Stimulated activated naive CD8-positive, alpha-beta T cell treated with anti-CD3 and anti-CD28 coated beads, Interleukin-15, amount 100 ng/mL, for 72 hours (primary cell): ENCODE data around the gene GPR108.
"Not testable (repeated sequence)": the region's sequence is repeated elsewhere in the genome, so short reads cannot be mapped to it uniquely, and the experiment has no call there.

Experiments
- ATAC-seq: fragments of 150-1000 bp; cut with Tn5 transposase; 2 replicates; pipeline ENCODE4 v1.10.0; 2021; ENCODE audit warnings: mild to moderate bottlenecking, moderate library complexity
- DNase-seq, 2 donors: peaks; one replicate each; pipeline ENCODE4 v3.0.0; 2021 to 2022
- H3K27ac Mint-ChIP-seq, 2 donors: one replicate each; pipeline ENCODE4 v1.8.0; 2022; ENCODE audit warnings: mild to moderate bottlenecking in 2 of 2, mixed read lengths in 2 of 2, moderate library complexity in 2 of 2
- H3K27me3 Mint-ChIP-seq: one replicate; pipeline ENCODE4 v1.8.0; 2022; ENCODE audit warnings: mixed read lengths
- H3K4me1 Mint-ChIP-seq: one replicate; pipeline ENCODE4 v1.8.0; 2022; ENCODE audit warnings: mild to moderate bottlenecking, mixed read lengths
- H3K4me3 Mint-ChIP-seq, 2 donors: one replicate each; pipeline ENCODE4 v1.8.0; 2022; ENCODE audit warnings: mild to moderate bottlenecking in 2 of 2, mixed read lengths in 2 of 2, moderate library complexity in 1 of 2
- H3K9me3 Mint-ChIP-seq, 2 donors: one replicate each; pipeline ENCODE4 v1.8.0; 2022; ENCODE audit warnings: mixed read lengths in 2 of 2

GPR108 gene

DNA sequence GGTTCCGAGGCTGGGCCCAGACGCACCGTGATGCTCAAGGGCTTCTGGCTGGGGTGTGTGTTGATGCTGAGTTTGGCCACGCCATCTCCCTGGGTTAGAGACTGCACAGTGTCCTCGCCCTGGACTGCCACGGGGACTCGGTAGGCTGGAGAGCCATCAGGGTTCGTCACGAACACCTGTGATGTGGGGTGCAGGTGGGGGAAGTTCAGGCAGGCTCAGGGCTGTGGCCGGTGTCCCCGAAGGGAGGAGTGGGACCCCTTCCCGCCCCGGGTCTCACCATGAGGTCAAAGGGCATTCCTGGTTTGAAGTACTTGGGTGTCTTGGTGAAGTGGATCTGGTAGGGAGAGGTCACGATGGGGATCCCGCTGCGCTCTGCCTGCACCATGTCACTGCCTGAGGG lies 25.1 kb downstream of the GPR108 start:
- no peak overlapping the region for H3K4me3 Mint-ChIP-seq
- ATAC-seq = no peak
- H3K27ac Mint-ChIP-seq = no peak overlapping the region
- peaks cover 44% of the 10 kb centered on the region for H3K27me3 Mint-ChIP-seq
- H3K4me1 Mint-ChIP-seq = peaks cover 16% of the 10 kb centered on the region
- DNase-seq = no peak
- H3K9me3 Mint-ChIP-seq = peaks cover under 1 to 3% of the 10 kb centered on the region in 2 donors

DNA sequence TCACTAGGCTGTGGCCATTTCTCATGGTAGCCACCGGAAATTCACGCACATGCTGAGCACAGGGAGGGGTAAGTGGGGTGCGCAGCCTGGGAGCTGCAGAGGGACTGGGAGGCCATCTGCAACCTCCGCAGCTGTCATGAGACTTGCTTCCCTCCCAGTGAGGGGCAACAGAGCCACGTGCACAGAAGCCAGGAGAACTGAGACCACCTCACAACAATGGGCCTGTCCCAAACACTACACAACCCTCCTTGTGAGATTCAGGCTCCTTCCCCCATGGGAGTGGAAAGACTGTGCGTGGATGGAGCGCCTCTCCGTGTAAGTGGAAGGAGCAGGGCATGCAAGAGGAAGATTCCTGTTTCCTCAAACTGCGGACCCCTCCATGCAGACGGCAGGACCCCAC lies 25.8 kb downstream of the GPR108 start:
- H3K27me3 Mint-ChIP-seq = peaks cover 44% of the 10 kb centered on the region
- no peaks in the 10 kb centered on the region for H3K9me3 Mint-ChIP-seq
- no peak overlapping the region for H3K4me3 Mint-ChIP-seq

DNA sequence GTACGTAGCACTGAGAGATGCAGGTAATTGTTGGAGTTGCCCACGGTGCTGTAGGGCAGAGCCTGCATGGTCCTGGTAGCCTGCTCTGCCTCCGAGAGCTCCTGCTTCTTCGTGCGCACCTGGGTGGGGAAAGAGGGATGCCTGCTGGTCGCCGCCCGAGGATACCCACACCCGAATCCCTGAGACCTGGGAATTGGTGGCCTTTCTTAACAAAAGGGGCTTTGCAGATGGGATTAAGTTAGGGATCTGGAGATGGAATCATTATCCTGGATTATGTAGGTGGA lies 26.4 kb downstream of the GPR108 start:
- peaks cover 14% of the 10 kb centered on the region for H3K4me1 Mint-ChIP-seq
- no peak overlapping the region for H3K4me3 Mint-ChIP-seq
- no peaks in the 10 kb centered on the region for H3K9me3 Mint-ChIP-seq
- ATAC-seq (no peak), DNase-seq (no peak)
- peaks cover 44% of the 10 kb centered on the region for H3K27me3 Mint-ChIP-seq
- H3K27ac Mint-ChIP-seq = no peak overlapping the region

More for the DNA sequence above, 25.8 kb downstream of the GPR108 start:
- no peak for ATAC-seq
- Mint-ChIP-seq H3K4me1 (peaks cover 14% of the 10 kb centered on the region), H3K27ac (no peak overlapping the region)
- no peak for DNase-seq

DNA sequence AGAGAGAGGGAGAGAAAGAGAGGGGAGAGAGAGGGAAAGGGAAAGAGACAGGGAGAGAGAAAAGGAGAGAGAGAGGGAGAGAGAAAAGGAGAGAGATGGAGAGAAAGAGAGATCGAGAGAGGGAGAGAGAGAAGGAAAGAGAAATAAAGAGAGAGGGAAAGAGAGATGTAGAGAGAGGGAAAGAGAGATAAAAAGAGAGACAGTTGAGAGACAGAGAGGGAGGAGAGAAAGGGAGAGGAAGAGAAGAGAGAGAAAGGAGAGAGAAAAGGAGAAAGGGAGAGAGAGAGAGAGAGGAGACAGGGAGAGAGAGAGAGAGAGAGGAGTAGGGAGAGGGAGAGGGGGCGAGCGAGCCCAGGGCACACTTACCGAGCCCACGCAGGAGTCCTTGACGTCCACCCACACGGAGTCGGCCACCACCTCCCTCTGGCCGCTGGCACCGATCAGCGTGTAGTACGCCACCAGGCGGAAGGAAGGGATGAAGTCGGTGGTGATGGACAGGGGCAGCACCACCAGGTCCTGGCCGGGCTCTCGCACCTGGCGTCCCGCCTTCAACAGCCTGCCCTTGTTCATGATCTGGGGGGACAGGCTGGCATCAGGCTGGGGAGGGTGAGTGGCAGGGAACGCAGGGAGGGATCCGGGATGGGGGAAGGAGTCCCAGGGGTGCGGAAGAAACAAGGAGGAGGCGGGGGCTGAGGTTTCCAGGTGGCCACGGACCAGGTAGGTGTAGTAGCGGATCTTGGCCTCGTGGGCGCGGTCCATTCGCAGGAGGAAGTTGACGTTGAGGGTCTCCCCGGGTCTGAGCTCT lies 26.9 kb downstream of the GPR108 start:
- H3K27me3 Mint-ChIP-seq = peaks cover 44% of the 10 kb centered on the region
- ATAC-seq = peak; percentile 24

DNA sequence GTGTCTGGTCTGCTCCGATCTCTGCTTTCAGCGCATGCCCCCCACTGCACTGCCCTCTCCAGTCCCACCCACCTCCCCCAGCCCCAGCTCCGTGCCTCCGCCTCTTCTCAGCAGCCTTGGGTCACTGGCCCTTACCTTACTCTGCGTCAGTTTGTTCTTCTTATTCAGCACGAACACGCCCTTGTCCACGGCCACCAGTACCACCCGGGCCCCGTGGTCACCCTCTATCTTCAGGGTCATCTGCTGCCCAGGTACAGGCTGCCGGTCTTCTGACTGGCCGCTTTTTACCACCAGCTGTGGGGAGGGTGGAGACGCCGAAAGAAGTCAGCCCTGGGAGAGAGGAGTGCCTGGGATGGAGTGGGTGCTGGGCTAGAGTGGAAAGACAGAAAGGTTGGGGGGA lies 27.8 kb downstream of the GPR108 start:
- Mint-ChIP-seq H3K9me3 (no peaks in the 10 kb centered on the region), H3K4me1 (peaks cover 14% of the 10 kb centered on the region), H3K4me3 (no peak overlapping the region), H3K27me3 (peaks cover 44% of the 10 kb centered on the region), H3K27ac (peak overlapping the region in 1 of 2 donors; percentile 24)
- no peak for ATAC-seq
- no peak for DNase-seq

More for the DNA sequence above, 26.9 kb downstream of the GPR108 start:
- no peak for DNase-seq
- no peaks in the 10 kb centered on the region for H3K9me3 Mint-ChIP-seq
- peaks cover 14% of the 10 kb centered on the region for H3K4me1 Mint-ChIP-seq
- peak overlapping the region; percentile 31 to 69 for H3K4me3 Mint-ChIP-seq
- peak overlapping the region in 1 of 2 donors; percentile 54 for H3K27ac Mint-ChIP-seq

DNA sequence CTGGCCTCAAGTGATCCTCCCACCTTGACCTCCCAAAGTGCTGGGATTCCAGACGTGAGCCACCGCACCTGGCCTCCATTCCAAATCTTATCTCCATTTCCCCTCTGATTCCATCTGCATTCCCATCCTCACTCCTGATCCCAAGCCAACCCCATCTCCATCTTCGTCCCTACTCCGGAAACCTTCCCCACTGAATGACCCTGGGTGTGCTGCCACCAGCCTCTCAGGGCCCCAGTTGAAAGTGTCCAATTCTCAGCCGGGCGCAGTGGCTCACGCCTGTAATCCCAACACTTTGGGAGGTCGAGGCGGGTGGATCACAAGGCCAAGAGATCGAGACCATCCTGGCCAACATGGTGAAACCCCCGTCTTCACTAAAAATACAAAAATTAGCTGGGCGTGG lies 28.5 kb downstream of the GPR108 start:
- not testable (repeated sequence) for DNase-seq, ATAC-seq, H3K4me3 Mint-ChIP-seq, H3K27ac Mint-ChIP-seq, H3K9me3 Mint-ChIP-seq
- H3K4me1 Mint-ChIP-seq = peaks cover 14% of the 10 kb centered on the region
- peaks cover 44% of the 10 kb centered on the region for H3K27me3 Mint-ChIP-seq

DNA sequence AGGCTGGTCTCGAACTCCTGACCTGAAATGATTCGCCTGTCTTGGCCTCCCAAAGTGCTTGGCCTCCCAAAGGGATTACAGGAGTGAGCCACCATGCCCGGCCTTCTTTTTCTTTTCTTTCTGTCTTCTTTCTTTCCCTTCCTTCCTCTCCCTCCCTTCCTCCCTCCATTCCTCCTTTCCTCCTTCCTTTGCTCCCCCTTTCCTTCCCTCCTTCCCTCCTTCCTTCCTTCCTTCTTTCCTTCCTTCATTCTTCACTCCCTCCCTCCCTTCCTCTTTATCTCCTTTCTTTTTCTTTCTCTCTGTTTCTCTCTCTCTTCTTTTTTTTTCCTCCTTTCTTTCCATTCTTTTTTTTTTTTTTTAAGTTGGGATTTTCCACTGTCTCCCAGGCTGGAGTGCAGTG lies 29.0 kb downstream of the GPR108 start:
- H3K9me3 Mint-ChIP-seq = no peaks in the 10 kb centered on the region
- peaks cover 14% of the 10 kb centered on the region for H3K4me1 Mint-ChIP-seq
- no peak overlapping the region for H3K27ac Mint-ChIP-seq
- no peak overlapping the region for H3K4me3 Mint-ChIP-seq
- ATAC-seq (no peak), DNase-seq (no peak)
- H3K27me3 Mint-ChIP-seq = peaks cover 44% of the 10 kb centered on the region

DNA sequence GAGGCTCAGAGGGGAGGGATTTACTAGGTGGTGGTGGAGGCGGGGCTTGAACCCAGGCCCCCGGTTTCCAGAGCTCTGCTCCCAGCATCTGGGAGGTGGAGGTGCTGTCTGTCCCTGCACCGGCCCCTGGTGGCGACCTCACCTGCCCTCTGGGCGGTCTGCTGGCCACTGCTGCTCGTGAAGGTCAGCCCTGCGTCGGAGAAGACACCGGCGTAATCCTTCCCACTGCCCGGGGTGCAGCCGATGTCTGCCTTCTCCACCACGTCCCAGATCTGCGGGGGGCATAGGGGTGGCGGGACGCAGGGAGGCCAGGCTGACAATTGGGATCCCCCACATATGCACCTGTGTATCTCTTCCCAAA lies 29.7 kb downstream of the GPR108 start:
- no peak for DNase-seq
- Mint-ChIP-seq H3K27me3 (peaks cover 44% of the 10 kb centered on the region), H3K4me3 (no peak overlapping the region), H3K27ac (no peak overlapping the region), H3K4me1 (peaks cover 14% of the 10 kb centered on the region), H3K9me3 (no peaks in the 10 kb centered on the region)
- ATAC-seq = no peak

DNA sequence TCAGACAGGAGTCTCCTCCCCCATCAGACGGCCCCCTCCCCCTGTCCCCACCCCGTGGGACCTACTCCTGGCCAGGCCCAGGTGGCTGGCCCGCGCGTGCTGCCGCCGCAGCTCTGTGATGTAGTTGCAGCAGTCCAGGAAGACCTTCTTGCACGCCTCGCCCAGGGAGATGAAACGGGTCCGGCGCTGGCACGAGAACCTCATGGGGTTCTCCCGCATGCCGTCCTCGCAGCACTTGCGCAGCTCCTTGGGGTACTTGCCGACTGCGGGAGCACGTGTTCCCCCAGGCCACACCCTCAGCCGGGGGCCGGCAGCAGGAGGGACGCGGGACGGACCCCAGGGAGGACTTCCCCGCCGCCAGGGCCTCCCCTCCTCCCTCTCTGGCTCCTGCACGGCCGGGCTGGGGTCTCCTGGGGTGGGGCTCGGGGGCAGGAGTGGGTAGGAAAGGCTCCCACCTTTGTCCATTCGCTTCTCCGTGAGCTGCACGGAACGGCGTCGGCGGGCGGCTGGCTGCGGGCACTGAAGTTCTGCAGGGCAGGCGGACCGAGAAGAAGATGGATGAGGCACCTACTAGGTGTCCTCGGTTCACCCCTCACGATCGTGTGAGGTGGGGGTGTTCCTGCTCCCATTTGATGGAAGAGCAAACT lies 30.2 kb downstream of the GPR108 start:
- no peak overlapping the region for H3K27ac Mint-ChIP-seq
- peaks cover 44% of the 10 kb centered on the region for H3K27me3 Mint-ChIP-seq
- no peak for DNase-seq
- H3K4me1 Mint-ChIP-seq = peaks cover 14% of the 10 kb centered on the region
- H3K9me3 Mint-ChIP-seq = no peaks in the 10 kb centered on the region
- peak; percentile 15 for ATAC-seq
- H3K4me3 Mint-ChIP-seq = no peak overlapping the region

DNA sequence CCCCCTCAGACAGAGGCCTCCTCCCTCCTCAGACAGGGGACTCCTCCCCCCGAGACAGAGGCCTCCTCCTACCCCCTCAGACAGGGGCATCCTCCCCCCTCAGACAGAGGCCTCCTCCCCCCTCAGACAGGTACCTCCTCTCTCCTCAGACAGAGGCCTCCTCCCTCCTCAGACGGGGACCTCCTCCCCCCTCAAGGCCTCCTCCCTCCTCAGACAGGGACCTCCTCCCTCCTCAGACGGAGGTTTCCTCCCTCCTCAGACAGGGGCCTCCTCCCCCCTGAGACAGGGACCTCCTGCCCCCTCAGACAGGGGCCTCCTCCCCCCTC lies 30.8 kb downstream of the GPR108 start:
- no peaks in the 10 kb centered on the region for H3K9me3 Mint-ChIP-seq
- peaks cover 42% of the 10 kb centered on the region for H3K27me3 Mint-ChIP-seq
- ATAC-seq = peak; percentile 55
- peaks cover 14% of the 10 kb centered on the region for H3K4me1 Mint-ChIP-seq
- no peak for DNase-seq
- H3K4me3 Mint-ChIP-seq = no peak overlapping the region
- H3K27ac Mint-ChIP-seq = no peak overlapping the region

DNA sequence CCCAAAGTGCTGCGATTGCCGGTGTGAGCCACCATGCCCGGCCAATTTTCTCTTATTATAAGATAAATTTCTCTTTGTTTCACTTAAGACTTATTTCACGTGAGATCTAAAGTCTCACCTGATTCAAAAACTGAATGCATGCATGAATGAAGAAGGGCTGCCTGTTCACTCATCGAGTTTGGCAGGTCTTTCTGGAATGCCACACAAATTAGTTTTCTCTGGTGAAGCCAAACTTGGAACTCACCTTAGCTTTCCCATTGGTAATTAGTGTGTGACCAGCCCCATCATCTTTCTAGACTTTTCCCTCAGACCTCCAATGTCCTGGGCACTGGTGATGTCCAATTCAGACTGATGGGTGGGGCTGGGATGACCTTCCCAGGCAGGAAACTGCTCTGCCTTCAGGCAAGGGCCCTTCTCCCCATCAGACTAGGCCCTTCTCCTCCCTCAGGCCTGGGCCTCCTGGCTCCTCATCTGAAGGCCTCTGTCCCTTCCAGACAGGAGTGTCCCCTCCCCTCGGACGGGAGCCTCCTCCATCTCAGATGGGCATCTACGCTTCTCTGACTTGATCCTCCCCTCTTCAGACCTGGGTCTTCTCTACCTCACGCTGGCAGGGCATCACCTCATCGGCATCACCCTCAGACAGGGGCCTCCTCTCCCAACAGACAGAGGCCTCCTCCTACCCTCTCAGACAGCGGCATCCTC lies 31.3 kb downstream of the GPR108 start:
- Mint-ChIP-seq H3K27me3 (peaks cover 37% of the 10 kb centered on the region), H3K9me3 (no peaks in the 10 kb centered on the region)
- no peak for ATAC-seq

DNA sequence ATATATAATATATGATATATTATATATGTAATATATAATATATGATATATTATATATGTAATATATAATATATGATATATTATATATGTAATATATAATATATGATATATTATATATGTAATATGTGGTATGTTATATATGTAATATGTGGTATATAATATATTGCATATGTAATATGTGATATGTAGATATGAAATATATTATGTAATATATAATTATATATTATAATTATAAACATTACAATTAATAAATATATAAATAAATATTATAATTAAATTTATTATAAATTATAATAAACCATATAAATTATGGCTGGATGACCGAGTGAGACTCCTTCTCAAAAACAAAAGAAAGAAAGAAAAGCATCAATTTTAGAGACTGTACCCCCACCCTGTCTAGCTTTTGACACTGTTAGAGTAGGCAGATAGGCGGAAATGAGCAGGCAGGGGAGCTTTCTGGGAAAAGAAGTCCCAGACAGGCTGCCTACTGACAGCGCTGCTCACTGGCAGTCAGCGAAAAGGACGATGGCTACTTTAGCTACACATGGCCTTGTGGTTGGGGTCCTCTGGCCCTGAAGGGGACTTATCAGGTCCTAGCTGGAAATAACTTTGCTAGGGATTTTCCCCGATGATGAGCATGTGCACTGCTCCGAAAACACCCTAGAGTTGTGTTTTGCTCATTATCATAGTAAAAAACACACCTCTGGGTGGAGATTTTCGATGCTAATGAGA lies 36.6 kb downstream of the GPR108 start:
- Mint-ChIP-seq H3K27ac (no peak overlapping the region), H3K4me3 (no peak overlapping the region), H3K27me3 (no peaks in the 10 kb centered on the region), H3K4me1 (peaks cover 6% of the 10 kb centered on the region), H3K9me3 (no peaks in the 10 kb centered on the region)
- no peak for ATAC-seq
- DNase-seq = no peak

More for the DNA sequence above, 31.3 kb downstream of the GPR108 start:
- Mint-ChIP-seq H3K4me3 (no peak overlapping the region), H3K4me1 (peaks cover 12% of the 10 kb centered on the region), H3K27ac (no peak overlapping the region)
- no peak for DNase-seq

DNA sequence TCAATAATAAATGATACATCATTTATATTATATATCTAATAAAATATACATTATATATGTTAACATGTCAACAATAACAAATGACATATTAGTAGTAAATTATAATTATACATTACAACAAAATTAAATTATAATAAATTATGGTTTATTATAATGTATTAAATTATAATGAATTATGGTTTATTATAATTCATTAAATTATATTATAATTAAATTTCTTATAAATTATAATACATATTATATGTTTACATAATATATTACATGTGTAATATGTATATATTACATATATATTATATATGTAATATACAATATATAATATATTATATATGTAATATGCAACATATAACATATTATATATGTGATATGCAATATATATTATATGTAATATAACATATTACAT lies 37.4 kb downstream of the GPR108 start:
- H3K4me1 Mint-ChIP-seq = peaks cover 6% of the 10 kb centered on the region
- ATAC-seq = no peak
- H3K4me3 Mint-ChIP-seq = no peak overlapping the region
- DNase-seq = no peak
- H3K27me3 Mint-ChIP-seq = no peaks in the 10 kb centered on the region
- no peaks in the 10 kb centered on the region for H3K9me3 Mint-ChIP-seq
- no peak overlapping the region for H3K27ac Mint-ChIP-seq

DNA sequence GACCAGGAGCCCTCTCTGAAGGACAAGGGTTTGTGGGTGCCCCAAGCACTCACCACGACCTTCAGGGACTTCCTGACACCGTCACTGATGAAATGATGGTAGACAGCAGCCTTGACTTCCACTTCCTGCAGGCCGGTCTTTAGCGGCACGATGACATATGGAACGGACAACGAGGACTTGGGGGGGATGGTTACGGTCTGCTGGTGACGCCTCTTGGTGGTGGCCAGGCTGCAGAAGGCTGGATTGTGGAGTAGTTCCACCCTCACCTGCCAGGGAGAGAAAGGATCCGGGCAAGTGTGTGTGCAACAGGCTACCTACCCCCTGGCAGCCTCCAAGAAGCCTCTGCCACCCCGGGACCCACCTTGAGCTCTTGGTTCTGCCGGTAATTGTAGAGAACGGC lies 40.1 kb downstream of the GPR108 start:
- H3K4me1 Mint-ChIP-seq = peaks cover 14% of the 10 kb centered on the region
- DNase-seq (no peak), ATAC-seq (peak; percentile 42)
- peak overlapping the region in 1 of 2 donors; percentile 52 for H3K27ac Mint-ChIP-seq
- no peaks in the 10 kb centered on the region for H3K27me3 Mint-ChIP-seq
- H3K4me3 Mint-ChIP-seq = peak overlapping the region in 1 of 2 donors; percentile 21
- no peaks in the 10 kb centered on the region for H3K9me3 Mint-ChIP-seq

DNA sequence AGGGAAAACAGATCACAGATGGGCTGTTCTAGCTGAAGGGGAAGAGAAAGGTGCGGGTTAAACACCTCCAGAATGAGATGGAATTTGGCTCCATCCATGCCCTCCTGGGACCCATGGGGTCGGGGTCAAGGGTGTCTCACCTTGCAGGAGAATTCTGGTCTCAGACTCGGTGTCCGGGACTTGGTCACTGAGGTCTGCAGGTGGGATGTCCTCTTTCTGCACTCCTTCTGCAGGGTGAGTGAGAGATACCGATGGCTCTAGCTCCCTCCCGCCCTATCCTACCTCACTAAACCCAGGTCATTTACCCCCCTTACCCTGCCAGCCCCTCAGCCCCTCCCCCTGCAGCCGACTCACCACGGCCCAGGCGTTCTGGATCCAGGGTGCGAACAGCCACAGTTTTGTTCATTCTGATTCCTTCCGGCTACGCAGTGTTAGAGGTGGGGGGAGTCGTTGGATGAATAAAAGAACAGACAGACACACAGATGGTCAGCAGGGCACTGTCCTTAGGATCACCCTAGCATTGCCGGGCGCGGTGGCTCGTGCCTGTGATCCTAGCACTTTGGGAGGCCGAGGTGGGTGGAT lies 41.0 kb downstream of the GPR108 start:
- DNase-seq = no peak
- Mint-ChIP-seq H3K27me3 (no peaks in the 10 kb centered on the region), H3K4me3 (no peak overlapping the region), H3K27ac (peak overlapping the region in 1 of 2 donors; percentile 42), H3K4me1 (peaks cover 14% of the 10 kb centered on the region), H3K9me3 (no peaks in the 10 kb centered on the region)
- no peak for ATAC-seq
